HTERT RPE-1 (cell line): ENCODE measurements around the gene TRIM62.
"Not testable (repeated sequence)": the region's sequence is repeated elsewhere in the genome, so short reads cannot be mapped to it uniquely, and the experiment has no call there.

Experiments
- in situ Hi-C: fragments of 300-500 bp; cut with MboI; formaldehyde crosslinking; loops from 4 replicates; pipeline ENCODE4 v1.14.3; 2020; ENCODE audit warnings: low sequenced_read_pairs

Gene TRIM62

GRCh38 chr1:33140153-33141149 lies 41.4 kb downstream of the TRIM62 start:
- in situ Hi-C loops, result no loop called here

- in situ Hi-C loops, result no loop called here
Observed at GRCh38 chr1:33137800-33138199, 44.0 kb downstream of the TRIM62 start.

- in situ Hi-C loops, result not testable (repeated sequence)
Observed at GRCh38 chr1:33136041-33136440, 45.8 kb downstream of the TRIM62 start.

- in situ Hi-C loops, result no loop called here
Observed at GRCh38 chr1:33133478-33134105, 48.3 kb downstream of the TRIM62 start.

- in situ Hi-C loops, result no loop called here
Observed at GRCh38 chr1:33132549-33132948, 49.3 kb downstream of the TRIM62 start.

- in situ Hi-C loops, result no loop called here
Observed at GRCh38 chr1:33131191-33131590, 50.7 kb downstream of the TRIM62 start.

- in situ Hi-C loops, result no loop called here
Observed at GRCh38 chr1:33130297-33130696, 51.5 kb downstream of the TRIM62 start.

GRCh38 chr1:33128781-33129180 lies 53.1 kb downstream of the TRIM62 start:
- in situ Hi-C loops, result no loop called here

DNA sequence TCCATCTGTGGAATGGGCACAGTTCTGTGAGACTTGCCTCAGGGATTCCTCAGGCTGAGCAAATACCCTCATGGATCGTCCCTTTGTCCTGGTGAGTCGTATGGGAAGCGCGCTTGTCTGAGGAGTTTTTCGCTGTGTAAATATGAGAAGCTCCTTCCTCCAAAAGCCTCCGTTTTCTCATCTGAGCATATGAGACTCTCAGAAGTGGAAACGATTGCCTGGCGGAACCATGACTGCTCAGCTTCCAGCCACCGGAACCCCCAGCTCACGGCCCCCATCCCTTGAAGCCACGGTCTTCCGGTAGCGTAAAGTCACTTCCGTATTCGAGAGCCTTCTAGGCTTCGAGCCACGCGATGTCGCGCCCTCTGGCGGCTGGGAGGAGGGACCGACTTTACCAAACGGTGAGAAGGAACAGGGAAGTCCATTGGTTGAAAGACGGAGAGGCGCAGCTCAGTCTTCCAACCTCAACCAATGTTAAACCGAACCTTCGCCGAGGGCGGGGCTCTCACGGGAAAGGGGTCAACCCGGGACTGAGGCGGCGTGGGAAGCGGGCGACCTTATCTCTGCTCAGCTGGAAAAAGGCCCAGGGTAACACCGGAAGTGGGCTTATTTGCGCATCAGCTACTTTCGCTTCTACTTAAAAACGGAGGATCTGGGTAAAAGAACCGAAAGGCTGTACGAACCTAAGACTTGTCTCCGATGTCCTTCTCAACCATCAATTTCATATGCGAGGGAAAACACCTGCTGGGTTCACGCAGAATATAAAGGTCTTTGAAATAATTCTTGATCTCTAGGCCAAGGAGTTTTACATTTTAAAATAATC lies 54.6 kb downstream of the TRIM62 start:
- in situ Hi-C loops, result no loop called here

DNA sequence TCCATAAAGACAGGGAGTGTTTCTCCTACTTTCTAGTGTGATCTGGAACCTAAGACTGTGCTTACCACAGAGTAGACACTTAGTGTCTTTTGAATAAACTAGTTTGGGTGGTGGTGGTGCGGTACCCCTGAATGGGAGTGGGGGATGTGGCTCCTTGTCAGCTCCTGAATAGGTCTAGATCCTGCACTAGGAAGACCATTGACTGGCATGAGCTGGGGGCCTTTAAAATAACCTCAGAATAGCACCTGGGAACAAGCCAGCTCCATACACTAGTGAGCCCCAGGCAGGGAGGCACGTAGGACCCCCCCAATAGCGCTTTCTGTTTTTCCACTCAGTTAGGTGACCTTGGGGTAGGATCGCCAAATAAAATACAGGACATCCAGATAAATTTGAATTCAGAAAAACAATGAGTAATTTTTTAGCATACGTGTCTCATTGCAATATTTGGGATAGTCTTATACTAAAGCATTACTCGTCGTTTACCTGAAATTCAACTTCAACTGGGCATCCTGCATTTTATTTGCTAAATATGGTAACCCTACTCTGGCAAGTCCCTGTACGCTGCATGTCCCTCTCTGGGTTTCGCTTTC lies 55.3 kb downstream of the TRIM62 start:
- in situ Hi-C loops, result no loop called here

GRCh38 chr1:33124647-33125046 lies 57.2 kb downstream of the TRIM62 start:
- in situ Hi-C loops, result not testable (repeated sequence)

DNA sequence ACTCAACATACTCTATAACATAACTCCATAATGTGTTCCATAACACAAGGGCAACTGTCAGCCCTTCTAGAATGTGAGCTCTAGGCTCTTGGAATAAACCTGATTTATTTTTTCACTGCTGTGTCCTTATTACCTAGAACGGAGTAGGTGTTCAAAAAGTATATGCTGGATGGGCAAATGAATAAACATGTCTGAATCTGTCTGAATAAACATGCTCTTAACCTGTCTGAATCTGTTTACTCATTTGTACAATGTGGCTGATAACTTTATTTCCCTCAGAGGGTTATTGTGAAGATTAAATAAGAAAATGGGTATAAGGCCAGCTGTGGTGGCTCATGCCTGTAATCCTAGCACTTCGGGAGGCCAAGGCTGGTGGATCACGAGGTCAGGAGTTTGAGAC lies 58.6 kb downstream of the TRIM62 start:
- in situ Hi-C loops, result no loop called here

- in situ Hi-C loops, result no loop called here
Observed at GRCh38 chr1:33122483-33123178, 59.2 kb downstream of the TRIM62 start.

- in situ Hi-C loops, result no loop called here
Observed at GRCh38 chr1:33121728-33122127, 60.1 kb downstream of the TRIM62 start.

DNA sequence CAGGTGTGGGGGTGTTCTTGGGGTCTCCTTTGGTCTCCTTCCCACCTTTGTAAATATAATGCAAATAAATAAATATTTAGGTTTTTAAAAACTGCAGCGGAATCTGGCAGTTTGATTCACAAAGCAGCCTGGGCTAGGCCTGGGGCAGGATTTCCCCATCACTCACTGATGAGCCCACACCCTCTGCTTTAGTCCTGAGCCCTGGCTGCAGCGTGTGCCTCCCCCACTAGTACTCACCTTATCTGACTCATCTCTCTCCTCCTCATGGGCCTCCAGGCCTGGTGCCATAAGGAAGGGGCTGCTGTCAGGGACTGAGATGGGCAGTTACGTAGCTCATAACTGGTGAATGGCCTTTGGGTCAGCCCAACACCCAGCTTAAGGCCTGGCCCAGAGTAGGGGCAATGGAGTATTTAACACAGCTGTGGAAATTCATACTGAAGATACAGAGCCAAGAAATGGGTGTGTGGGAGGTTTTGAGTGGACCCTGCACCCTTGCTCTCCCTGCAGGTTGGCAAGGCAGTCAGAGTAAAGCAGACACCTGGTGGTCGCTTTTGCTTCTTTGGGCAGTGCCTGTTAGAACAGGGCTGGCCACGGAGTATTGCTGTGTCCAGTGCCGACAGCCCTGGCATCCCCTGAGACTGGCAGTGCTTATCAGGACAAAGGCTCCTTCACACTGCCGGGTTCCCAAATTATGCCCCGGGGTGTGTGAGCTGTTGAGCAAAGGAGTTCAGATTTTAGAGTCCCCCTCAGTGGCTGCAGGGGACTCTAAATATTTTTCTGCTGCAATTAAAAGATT lies 61.2 kb downstream of the TRIM62 start:
- in situ Hi-C loops, result no loop called here

GRCh38 chr1:33119532-33120217 lies 62.2 kb downstream of the TRIM62 start:
- in situ Hi-C loops, result no loop called here

DNA sequence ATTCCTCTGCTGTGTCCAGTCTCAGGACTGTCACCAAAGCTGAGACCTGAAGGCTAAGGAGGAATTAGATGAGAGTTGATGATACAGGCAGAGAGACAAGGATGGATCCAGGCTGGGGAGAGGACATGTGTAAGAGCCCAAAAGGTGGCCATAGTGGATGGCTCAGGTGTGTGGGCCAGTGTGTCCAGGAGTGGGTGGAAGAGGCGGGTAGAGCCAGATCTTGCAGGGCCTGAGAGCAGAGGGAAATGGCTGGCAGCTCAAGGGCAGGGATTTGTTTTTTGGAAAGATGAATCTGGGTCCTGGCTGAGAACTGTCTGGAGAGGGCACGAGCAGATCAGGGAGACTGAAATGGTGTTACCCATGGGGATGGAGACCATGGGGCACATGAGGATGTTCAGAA lies 62.8 kb downstream of the TRIM62 start:
- in situ Hi-C loops, result no loop called here

DNA sequence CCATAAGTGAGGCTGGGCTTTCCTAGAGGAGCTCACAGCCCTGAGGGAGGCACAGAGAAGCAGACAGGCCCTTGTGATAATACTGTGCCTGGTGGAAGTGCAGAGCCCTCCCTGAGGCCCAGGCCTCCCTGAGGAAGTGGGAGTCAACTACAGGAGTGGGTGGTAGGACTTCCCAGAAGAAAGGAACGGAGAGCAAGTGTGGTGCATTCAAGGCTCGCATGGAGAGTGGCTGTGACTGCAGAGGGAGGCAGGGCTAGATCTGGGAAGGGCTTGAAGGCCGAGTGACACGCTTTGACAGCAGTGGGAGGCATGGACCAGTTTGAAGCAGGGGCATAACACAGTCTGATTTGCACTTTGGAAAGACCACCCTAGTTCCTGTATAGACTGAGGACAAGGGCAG lies 63.6 kb downstream of the TRIM62 start:
- in situ Hi-C loops, result no loop called here
